Measurements from ENCODE around the gene MSANTD1.

DNA sequence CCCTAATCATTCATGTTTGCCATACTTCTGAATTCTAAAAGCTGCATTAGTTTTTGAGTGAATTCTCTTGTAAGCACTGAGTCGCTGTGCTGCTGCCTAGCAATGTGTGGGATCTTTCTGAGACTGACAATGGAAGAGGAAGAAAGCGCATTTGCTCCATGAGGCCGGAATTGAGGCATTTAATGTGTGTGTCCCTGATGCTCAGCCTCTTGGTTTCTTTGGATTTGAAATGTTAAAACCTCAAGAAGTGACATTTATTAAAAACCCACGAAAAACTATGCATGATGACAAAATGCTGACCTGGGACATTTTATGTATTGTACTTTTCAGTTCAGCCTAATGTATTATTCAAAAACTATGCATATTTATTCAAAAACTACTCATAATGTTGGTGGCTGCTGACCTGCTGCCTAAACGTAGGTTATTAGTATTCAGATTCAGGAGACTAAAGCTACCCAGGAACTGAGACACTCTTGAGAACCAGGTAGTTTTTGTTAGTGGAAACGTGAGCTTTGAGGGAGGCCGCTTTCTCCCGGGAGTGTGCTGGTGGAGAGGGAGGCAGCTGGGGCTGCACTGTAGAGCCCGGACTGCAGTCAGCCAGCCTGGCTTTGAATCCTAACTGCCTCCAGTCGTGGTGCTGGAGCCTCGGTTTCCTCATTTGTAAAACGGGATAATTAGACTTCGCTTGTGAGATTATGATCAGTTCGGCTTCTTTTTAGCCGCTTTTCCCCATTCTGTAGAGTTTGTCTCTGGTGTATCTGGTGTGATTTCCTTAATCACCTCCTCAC, 55.2 kb downstream of the MSANTD1 start:
- TF ChIP-seq, protein P1, sequence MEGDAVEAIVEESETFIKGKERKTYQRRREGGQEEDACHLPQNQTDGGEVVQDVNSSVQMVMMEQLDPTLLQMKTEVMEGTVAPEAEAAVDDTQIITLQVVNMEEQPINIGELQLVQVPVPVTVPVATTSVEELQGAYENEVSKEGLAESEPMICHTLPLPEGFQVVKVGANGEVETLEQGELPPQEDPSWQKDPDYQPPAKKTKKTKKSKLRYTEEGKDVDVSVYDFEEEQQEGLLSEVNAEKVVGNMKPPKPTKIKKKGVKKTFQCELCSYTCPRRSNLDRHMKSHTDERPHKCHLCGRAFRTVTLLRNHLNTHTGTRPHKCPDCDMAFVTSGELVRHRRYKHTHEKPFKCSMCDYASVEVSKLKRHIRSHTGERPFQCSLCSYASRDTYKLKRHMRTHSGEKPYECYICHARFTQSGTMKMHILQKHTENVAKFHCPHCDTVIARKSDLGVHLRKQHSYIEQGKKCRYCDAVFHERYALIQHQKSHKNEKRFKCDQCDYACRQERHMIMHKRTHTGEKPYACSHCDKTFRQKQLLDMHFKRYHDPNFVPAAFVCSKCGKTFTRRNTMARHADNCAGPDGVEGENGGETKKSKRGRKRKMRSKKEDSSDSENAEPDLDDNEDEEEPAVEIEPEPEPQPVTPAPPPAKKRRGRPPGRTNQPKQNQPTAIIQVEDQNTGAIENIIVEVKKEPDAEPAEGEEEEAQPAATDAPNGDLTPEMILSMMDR (IDR thresholded peaks at IDR 0.05) = no peak
- TF ChIP-seq POLR2A (IDR thresholded peaks at IDR 0.05) = no peak
